Renal cortex interstitium (tissue), 15 donors: Measurements from ENCODE around the gene KRTAP13-3. TPM values are rescaled to one million over a fixed set of nuclear protein-coding genes. Genes with fewer than 3 reads are reported as not detected.

Source experiments
- DNase-seq, 11 donors: peaks; one replicate each; pipeline ENCODE4 v3.0.0-alpha.2; 2013; ENCODE audit warnings: low read depth in 9 of 11, low spot score in 4 of 11; ENCODE audit errors: extremely low read depth in 1 of 11
- long read RNA-seq, 16 experiments: transcript quantifications; one replicate each; lab custom pipeline, GENCODE V29; 2026
- polyA plus RNA-seq, 3 donors: library from polyadenylated mRNA; unstranded; fragments of 120-200 nt; gene quantifications; one replicate each; pipeline ENCODE4 v1.2.1, GENCODE V29; 2013; ENCODE audit not compliant: insufficient read length in 3 of 3

The KRTAP13-3 gene, protein sequence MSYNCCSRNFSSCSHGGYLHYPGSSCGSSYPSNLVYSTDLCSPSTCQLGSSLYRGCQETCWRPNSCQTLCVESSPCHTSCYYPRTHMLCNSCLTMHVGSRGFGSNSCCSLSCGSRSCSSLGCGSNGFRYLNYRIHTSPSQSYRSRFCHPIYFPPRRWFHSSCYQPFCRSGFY
- not detected for polyA plus RNA-seq
- long read RNA-seq, donor 1 = 0 reads
- long read RNA-seq, donor 2 = 0 reads
- long read RNA-seq, donor 3 = 0 reads
- long read RNA-seq, donor 4 = 0 reads
- long read RNA-seq, donor 5 = 0 reads
- long read RNA-seq, donor 6 = 0 reads
- long read RNA-seq, donor 7 = 0 reads
- long read RNA-seq, donor 8 = 0 reads
- long read RNA-seq, donor 9 = 0 reads
- long read RNA-seq, donor 10 = 0 reads
- long read RNA-seq, donor 11 = 0 reads
- long read RNA-seq, donor 12 = 0 reads
- long read RNA-seq, donor 13 = 0 reads
- long read RNA-seq, donor 14 = 0 reads
- long read RNA-seq, donor 15 = 0 reads
- long read RNA-seq, donor 16 = 0 reads

DNA sequence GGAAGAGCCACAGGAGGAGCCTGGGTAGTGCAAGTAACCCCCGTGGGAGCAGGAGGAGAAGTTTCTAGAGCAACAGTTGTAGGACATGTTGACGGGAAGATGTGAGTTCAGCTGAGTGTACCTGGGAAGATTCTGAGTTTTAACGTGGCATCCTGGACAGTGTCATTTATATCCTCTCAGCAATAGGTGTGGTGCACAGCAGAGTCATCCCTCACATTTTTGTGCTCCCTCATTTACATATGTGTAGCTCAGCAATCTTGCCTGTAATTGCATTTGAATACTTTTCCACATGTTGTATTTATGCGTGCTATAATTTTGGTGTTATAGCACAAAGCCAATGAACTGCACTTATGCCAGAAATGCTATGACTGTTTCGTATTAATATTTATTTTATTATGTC is at the start of gene KRTAP13-3:
KRTAP13-3 (minus strand) TSS at position 101 of the 400 bp plus-strand sequence; CDS start at position 87, 14 bp downstream.
- no peak for DNase-seq

DNA sequence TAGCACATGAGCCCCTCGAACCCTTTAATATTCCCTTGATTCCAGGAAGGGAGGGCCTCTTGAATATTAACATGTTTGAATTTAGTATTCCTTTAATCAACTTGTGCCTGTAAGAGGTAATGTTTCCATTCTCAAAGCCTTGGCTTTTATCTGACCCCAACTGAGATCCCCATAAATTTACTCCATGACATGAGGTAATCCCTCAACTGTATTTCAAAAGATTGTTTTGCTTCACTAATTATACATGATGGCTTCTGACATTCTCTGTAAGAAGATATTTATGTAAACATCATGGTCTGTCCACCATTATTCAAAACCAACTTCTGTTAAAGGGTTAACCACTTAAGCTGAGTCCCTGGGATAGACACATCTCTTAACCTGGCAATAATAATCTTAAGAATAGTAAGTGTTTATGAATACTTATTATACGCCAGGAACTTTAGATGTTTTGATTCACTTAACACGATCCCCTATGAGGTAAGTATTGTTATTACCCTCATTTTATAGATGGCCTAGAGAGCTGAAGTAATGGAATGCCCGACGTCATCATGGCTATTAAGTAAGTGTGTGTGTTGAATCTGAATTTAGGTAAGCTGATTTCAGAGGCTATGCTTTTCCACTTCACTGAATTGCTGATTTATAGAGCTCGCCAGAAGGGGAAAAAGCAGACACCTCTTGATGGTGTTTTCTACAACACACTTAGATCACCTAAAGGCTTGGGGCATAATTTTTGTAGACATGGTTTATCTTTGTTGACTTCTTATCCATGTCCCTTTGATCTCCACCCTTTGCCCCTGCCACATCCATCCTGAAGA is 43.4 kb upstream of the KRTAP13-3 start:
- peak in 8 of 11 donors; percentile 10 to 56 (median 22) for DNase-seq

DNA sequence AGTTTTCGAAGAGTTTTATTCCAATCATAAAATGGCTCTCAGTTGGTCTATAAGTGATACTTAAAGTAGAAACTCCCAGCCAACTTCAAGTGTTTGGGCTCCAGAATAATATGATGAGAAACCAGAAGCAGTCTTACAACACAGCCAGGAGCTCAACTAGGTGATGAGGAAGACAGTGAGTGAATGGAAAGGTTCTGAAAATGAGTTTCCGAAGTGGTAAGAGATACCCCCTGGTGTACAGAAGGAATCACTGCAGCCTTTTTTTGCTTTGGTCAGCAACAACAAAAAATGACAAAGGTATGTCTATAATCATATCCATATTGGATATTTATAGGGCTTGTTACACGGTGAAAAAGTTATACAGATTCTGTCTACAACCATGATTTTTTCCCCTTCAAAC is 38.0 kb upstream of the KRTAP13-3 start:
- DNase-seq = no peak

DNA sequence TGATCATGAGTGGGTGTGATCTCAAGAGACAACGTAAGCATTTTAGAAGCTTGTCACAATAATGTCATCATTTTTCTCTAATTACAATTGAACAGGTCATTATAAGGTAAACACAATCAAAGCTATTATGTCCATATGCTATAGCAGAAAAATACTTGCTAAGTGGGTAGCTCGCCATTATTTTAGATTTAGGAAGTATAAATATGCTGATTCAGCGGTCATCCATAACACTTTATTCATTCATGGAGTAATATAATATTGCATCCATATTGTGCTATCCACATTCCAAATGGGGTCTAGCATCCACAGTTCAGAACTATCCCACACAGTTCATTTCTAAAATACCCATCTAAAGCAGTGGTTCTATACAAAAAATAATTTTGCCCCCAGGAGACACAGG is 22.8 kb upstream of the KRTAP13-3 start:
- DNase-seq = no peak

DNA sequence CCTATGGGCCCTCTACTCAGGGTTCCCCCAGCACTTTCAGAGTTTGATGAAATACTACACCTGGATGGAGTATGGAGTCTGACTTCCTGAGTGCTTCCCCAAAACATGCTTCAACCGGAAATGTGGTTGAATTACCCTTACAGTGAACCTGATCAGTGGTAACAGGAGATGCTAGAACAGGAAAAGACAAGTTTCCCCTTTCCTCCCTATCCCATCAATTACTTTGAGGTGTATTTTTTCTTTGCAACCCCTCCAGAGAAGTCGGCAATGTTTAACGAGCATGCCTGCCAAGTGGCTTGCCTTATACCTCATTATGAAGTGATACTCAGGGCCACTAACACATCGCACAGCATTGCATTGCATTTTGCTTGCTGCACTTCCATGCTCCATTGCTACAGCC is 21.3 kb upstream of the KRTAP13-3 start:
- peak in 3 of 11 donors; percentile 1 to 24 (median 17) for DNase-seq

DNA sequence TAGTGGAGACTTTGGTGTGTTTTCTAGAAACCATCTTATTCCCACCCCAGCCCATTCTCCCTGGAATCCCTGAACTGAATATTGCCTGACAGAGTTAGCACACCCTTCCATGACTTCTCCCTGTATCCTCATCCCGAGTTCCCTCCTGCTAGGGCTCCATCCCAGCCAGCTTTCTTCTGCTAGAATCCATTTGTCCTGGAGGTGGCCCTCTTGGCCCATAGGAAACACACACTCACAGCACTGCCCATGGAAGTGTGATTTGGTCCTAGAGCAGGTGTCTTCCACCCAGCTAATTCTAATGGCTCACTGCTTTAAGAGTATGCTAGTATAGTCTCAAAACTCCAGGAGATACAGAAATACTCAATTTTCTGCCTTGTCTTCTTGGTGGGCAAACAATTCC is 18.5 kb upstream of the KRTAP13-3 start:
- no peak for DNase-seq

DNA sequence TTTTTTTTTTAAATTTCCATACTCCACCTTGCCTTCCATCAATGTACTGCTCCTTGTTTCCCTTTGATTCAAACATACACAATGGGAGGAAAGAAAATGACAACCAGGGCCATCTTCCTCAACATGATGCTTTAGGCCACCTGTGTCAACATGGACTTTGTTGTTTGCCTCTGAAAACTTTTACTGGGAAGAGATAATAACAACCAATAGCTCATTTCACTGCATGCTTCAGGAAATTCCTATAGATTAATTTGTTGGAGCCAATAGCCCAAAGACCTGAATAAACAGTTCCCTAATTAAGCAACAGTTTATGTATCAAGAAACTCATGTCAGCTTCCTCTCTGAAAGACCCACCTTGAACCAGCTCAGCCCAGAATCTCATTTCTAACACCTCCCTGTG is 17.5 kb upstream of the KRTAP13-3 start:
- no peak for DNase-seq

DNA sequence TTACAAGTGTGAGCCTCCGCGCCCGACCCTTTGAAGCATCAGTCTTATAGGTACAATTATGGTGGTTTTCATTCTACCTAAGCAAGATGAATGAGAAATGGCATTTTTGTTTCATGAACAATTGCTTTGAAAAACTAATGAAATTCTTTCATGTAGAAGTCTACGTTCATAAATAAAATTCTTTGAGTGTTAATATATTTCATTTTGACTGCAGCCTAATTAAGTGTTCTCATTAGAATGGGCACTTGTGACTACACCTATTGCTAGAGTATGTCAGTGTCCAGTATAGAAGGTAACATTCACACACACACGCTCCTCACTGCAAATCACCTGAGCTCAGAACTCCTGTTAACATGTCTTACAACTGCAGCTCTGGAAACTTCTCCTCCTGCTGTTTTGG is 14.2 kb upstream of the KRTAP13-3 start, which contains the start of gene KRTAP15-1:
KRTAP15-1 (plus strand) TSS at position 301 of the 400 bp plus-strand sequence; CDS start at position 354, 53 bp downstream.
- DNase-seq = no peak

DNA sequence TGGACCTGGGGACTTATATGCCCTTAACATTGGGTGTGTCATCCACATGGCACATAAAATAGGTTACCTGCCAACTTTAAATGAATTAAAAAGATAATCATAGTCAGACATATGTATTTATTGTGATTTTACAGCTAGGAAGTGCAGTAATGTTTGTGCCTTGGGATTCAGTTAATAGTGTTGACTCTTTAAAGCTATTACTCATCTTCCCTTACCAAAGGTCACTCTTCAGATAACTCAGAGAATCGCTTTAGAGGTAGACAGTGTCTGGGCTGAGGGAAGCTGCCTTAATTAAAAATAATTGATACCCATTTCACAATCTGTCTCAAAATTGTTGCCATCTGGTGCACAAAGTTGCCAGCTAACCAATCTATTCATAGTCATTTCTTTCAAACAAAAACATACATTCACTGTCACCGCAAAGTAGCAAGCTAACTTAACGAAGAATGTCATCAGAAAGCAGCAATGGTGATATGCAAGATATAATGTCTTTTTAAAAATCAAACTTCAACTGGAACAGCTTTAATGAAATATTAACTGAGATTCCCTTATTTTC is 11.4 kb upstream of the KRTAP13-3 start:
- no peak for DNase-seq

DNA sequence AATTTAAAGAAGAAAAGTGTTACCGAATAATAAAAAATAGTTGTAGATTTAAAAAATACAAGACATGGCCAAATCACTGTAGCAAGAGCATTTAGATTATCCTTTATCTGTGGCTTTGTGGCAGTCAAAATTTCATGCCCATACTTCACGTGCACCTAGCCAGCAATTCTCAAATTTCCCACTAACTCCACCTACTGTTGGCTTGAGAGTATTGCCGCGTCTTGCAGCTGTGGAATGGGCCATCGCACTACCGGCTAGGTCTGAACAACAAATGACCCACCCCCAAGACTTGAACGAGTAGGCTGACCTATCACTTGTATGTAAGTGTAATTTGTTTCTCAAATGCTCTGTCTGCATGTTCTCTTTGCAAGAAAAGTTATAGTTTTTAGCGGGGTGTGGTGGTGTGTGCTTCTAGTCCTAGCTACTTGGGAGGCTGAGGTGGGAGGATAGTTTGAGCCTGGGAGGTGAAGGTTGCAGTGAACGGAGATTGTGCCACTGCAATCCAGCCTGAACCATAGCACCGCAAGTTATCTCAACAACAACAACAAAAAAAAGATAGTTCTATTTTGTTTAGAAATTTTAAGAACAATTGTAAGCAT is 8.4 kb upstream of the KRTAP13-3 start:
- peak in 1 of 11 donors; percentile 1 for DNase-seq

DNA sequence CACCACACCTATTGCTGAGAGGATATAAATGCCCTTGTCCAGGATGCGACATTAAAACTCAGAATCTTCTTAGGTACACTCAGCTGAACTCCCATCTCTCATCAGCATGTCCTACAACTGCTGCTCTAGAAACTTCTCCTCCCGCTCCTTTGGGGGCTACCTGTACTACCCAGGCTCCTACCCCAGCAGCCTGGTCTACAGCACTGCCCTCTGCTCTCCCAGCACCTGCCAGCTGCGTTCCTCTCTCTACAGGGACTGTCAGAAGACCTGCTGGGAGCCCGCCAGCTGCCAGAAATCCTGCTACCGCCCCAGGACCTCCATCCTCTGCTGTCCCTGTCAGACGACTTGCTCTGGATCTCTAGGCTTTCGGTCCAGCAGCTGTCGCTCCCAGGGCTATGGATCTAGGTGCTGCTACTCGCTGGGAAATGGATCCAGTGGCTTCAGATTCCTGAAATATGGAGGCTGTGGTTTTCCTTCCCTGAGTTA is 4.5 kb upstream of the KRTAP13-3 start, which contains the start of gene KRTAP13-4:
KRTAP13-4 (plus strand) TSS at position 51 of the 486 bp plus-strand sequence; CDS start at position 107, 56 bp downstream.
- DNase-seq = no peak

DNA sequence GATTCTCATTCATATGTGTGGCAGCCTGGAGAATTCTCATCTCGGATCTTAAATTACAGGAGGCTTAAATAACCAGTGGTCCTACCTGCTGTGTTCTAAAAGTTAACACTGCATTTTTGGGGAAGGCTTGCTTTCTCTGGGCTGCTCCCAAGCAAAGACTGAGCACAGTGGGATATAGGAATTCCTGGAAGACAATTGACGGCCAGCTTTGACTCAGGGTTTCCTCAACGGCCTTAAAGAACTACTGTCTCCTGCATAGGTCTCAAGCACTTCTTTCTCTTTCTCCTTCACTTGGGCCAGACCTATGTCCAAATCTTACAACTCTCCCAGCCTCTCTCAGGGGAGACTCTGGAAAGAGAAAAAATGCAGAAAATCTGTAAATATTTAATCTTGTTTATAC is 1.0 kb upstream of the KRTAP13-3 start:
- DNase-seq = no peak

DNA sequence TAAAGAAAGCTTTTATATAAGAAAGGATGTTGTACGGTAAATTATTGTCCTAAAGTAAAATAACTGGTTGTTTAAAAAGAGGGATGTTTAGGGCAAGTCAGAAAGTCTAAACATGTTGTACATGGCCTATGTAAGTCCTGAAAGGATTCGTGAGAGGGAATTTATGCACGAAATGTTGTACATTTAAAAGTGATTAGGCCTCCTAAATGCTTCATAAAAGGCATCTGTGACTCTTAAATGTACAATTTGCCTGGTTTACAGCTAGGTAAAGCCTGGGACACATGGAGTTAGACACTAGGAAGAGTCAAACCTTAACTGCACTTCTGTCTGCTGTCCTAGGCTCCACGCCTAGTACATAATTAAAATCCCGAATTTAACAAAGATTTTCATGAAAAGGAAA is 9.7 kb downstream of the KRTAP13-3 start:
- DNase-seq = no peak

DNA sequence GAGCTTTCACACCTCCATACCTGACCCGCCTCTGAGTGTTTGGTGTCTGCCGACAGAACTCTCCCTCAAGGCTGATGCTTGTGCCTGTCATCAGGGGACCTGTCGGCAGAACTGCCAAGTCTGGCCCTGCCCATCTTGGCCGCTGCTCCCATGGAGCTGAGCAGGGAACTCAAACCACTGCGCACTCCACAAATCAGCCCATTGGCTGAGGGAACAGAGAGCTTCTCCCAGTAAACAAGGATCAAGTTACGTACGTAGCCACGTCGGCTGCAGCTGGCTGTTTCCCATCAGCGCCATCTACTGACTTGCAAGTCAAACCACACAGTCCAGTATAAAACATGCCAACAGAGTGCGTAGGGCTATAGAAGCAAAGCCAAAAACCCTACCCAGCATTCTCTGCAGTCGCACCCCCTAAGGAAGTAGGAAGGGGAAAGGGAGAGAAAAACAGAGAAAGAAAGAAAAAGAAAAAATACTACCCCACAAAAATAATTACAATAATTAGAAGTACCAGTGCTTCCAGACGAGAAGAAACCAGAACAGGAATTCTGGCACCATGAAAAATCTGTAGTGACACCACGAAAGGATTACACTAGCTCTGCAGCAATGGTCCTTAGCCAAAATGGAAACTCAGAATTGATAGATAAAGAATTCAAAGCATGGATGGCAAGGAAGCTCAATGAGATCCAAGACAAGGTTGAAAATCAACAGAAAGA is 16.8 kb downstream of the KRTAP13-3 start:
- peak in 7 of 11 donors; percentile 5 to 20 (median 16) for DNase-seq

DNA sequence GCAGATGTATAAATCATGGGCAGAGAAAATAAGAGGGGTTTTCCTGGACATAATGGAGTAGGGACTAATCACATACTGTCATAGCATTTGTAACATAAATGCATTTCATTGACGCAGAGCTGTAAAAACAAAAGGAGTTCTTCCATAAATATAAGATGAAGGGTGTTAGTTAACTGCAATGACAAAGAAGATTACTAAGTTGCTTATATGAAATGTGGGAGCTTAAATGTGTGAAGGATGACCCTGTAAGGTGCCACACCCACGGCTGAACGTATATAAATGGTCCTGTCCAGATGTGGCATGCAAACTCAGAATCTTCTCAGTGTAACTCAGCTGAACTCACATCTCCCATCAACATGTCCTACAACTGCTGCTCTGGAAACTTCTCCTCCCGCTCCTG is 30.0 kb downstream of the KRTAP13-3 start, which contains the start of gene KRTAP13-1:
KRTAP13-1 (plus strand) TSS at position 301 of the 400 bp plus-strand sequence; CDS start at position 357, 56 bp downstream.
- no peak for DNase-seq

DNA sequence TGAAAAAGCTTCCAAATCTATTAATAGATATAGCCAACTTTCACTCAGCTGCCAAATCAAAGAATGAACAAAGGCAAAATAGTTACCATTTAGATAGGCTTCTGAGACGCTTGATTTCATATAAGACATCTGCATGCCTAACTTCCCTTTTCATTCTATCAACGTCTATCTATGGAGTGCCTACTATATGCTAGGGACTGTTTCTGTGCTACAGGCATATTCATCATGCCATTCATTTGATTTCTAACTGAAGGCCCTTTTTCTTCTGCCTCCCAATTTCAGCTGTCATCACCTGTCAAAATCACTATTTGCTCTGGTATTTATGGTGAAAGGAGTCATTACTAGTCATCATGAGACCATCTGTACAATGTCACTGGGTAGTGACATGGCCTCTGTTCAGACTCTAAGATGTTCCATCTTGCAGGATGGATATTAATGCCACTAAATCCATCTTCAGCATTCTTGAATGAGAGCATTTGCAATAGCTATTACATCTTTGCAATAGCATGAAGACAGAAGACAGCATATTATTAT is 34.2 kb downstream of the KRTAP13-3 start:
- no peak for DNase-seq

DNA sequence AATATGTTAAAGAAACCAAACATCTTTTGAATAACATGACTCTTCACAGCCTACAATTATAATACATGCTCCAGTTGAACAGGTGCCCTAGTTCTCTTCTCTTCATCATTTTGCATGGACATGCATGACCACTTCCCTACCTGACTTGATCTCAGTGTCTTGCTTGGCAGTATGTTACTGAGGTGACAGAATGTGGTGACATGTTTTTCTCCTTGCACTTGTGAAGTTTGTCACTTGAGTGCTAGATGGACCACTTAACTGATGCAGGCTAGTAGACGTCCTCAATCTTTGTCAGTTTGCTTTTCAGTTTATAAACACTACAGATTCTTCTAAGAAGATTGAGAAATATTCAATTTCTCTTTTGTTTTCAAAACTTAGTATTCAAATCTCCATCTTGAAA is 43.5 kb downstream of the KRTAP13-3 start:
- no peak for DNase-seq
